HG03066 (cell line): ENCODE data around the gene FKRP.
"Not testable (repeated sequence)": the region's sequence is repeated elsewhere in the genome, so short reads cannot be mapped to it uniquely, and the experiment has no call there.

ENCODE experiments used
- ATAC-seq: cut with Tn5 transposase; IDR thresholded peaks from one replicate; pipeline ENCODE4 v1.9.1; 2021; ENCODE audit warnings: low read depth; ENCODE audit not compliant: unreplicated experiment

Gene FKRP, protein sequence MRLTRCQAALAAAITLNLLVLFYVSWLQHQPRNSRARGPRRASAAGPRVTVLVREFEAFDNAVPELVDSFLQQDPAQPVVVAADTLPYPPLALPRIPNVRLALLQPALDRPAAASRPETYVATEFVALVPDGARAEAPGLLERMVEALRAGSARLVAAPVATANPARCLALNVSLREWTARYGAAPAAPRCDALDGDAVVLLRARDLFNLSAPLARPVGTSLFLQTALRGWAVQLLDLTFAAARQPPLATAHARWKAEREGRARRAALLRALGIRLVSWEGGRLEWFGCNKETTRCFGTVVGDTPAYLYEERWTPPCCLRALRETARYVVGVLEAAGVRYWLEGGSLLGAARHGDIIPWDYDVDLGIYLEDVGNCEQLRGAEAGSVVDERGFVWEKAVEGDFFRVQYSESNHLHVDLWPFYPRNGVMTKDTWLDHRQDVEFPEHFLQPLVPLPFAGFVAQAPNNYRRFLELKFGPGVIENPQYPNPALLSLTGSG

DNA sequence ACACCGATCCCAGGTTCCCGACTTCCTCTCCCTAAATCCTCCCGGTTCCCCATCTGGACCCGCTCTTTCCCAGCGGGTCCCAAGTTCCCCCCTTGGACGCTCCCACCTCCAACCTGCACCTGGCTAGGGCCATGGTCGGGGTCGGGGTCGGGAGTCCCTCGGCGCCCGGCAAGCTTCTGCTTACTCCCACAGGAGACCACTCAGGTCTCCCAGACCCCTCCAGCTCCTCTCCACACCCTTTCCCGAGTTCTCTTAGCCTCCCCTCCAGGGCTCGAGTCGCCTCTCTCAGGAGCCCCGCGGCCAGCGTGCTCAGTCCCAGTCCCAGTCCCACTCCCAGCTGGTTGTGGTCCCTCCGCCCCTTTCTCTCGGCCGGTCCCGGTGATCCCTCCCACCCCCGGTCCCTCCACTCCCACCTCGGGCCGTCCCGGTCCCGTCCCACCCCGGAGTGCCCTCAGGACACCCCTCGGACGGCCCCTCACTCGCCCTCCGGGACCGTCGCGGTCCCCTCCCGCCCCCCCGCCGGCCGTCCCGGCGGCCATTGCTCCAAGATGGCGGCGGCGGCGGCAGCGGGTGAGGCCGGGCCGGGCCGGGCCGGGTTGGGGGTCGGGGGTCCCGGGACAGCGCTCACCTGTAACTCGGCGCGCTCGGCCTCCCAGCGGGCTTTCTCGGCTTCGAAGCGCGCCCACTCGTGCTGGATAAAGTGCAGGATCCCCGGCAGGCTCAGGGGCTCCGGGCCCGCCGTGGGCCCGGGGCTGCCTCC lies at the start of gene FKRP:
FKRP (plus strand) TSS at position 537 of the 760 bp plus-strand sequence. CDS start 9,394 bp downstream, outside the sequence.
- ATAC-seq, result no peak

DNA sequence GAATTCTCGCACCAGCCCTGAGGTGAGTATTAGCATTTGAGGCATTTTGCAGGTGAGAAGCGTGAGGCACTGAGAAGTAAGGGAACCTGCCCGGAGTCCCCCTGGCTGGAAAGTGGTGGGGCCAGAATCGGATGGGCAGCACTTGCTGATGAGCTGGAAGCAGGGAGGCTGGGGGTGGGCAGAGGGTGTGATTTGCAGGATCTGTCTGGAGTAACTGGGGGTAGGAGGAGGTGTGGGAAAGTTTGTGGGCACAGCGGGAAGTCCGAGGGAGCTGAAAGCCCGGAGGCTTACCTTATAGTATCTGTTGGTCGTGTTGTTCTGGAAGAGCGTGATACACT lies 49.0 kb upstream of the FKRP start:
- no peak for ATAC-seq

- ATAC-seq, result no peak
These were observed 48.5 kb upstream of the FKRP start for GRCh38 chr19:46697204-46697960.

DNA sequence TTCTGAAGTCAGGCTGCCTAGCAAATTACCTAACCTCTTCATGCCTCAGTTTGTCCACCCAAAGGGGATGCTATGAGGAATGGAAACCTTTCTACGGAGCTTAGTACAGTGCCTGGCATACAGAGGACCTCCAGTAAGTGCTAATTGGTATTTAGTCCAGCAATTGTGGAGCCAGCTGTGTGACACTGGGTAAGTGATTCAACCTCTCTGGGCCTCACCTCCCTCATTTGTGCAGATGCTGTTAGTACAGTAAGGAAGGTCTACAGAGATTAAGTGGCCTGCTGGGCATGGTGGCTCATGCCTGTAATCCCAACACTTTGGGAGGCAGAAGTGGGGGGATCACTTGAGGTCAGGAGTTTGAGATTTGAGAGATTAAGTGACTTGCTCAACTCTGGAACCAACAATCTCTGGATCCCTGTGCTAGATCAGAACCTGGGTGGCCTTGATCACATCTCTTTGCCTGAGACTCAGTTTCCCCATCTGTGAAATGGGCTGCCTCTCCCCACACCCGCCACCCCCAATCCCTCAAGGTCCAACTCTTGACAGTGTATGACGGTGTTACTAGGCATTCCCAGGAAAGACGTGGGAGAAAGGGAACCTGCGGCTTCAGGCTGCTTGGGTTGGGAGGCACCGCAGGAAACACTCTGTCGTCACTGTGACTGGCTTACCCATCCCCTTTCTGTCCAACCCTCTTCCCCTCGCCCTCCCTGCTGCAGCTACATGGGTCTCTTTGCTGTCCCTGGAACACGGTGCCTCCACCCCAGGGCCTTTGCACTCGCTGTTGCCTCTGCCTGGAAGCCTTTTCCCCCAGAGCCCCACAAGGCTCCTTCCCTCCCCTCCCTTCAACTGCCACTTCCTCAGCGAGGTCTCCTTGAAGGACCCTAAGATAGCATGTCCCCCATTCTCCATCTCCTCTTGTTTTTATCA lies 47.2 kb upstream of the FKRP start:
- no peak for ATAC-seq

GRCh38 chr19:46700704-46701103 lies 45.2 kb upstream of the FKRP start:
- ATAC-seq, result no peak

DNA sequence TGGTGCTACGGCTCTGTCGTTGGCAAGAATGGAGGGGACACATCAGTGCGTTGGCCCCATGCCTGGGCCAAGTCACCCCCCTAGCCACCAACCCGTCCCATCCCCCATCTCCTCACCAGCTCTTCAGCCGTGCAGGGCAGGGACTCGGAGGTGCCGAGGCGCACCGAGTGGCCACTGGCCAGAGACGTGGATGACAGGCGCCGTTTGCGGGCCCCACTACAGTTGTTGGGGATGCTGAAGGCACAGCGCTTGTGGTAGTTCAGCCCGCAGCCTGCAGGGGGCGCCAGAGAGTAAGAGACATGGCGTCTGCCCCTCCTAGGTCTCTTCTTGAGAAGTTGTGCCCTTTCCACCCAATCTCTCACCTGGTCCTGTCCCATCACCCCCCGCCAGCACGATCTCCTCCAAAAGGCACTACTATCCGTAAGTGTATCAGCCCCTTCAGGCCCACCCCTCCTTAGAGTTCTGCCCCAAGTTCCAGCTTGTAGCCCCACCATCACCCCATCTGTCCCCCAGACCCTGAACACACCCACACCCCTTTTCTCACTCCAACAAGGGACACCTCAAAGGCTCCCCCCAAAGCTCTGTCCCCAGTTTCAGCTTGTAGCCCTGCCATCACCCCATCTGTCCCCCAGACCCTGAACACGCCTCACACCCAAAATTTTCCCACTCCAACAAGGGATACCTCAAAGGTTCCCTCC lies 41.3 kb upstream of the FKRP start:
- ATAC-seq, result no peak

- no peak for ATAC-seq
These were observed 35.2 kb upstream of the FKRP start for GRCh38 chr19:46710687-46711086.

DNA sequence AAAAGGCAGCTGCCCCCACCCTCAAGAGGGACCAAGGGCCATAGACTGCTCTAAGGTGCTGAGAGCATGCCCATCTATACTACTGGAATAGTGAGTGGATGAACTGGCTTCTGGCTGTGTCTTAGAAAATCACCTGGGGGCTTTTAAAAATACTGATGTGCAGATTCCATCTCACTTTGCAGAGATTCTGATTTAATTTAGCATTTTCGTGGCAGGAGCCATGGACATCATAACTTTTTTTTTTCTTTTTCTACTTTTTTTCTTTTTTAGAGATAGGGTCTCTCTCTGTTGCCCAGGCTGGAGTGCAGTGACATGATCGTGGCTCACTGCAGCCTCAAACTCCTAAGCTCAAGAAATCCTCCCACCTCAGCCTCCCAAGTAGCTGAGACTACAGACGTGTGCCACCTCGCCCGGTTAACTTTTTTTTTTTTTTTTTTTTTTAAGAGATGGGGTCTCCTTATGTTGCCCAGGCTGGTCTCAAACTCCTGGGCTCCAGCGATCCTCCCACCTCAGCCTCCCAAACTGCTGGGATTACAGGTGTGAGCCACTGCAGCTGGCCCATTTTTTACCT lies 33.0 kb upstream of the FKRP start:
- not testable (repeated sequence) for ATAC-seq

- no peak for ATAC-seq
These were observed 31.9 kb upstream of the FKRP start for GRCh38 chr19:46713781-46714443.

DNA sequence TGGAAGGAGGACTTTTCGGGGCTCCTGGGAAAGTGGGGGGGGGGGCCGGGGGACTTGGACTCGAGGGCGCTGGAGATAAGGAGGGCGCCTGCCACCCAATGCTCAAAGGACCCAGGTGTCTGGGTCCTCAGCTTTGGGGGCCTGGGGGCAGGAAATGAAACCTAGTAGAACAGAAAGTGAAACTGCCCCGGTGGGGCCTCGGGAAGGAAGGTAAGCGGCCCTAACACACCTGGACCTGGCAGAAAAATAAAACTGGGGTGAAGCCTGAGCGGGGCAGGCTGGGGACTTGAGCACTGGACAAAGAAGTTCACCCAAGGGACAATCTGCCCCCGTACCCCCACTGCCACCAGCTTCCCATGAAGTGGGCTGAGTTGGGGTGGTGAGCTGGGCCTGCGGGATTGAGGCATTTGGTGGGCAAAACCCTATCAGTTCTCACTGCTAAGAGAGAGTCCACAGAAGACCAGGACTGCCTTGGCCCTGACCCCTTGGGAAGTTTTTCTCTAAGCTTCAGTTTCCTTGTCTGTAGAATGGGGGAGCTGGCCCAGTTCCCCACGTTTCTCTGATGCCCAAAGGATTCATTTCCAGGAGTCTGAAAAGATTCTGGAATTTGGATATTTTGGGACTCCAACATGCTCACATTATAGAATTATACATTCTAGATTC lies 31.3 kb upstream of the FKRP start:
- ATAC-seq, result no peak

GRCh38 chr19:46715620-46715974 lies 30.3 kb upstream of the FKRP start:
- ATAC-seq, result no peak

DNA sequence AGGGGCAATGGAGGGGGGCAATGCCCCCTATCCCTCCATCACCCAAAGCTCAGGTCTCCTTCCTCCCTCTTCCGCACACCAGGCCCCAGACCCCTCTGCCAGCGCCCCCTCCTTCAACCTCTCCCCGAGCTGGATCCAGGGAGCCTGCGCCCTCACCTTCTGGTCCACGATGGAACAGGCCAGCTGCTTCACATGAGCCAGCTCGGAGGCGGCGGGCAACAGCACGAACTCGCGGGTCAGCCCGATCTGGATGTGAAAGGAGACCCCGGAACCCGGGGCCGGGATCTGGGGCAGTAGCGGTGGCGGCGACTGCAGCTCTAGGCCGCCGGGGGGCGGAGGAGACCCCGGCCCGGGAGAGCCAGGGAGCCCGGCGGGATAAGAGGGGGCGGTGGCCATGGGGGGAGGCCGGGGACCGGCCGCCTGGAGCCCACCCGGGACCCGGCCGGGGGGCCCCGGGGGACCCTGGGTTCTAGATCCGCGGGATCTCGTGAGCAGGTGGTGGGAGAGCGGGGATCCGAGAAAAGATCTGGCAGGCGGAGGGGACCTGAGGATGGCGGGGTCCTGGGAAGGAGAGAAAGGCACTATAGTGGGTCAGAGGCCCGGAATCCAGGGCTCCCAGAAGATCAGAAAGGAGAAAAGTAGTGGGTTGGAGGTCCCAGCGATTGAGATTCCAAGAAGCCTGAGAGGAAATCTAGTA lies 29.7 kb upstream of the FKRP start:
- no peak for ATAC-seq

DNA sequence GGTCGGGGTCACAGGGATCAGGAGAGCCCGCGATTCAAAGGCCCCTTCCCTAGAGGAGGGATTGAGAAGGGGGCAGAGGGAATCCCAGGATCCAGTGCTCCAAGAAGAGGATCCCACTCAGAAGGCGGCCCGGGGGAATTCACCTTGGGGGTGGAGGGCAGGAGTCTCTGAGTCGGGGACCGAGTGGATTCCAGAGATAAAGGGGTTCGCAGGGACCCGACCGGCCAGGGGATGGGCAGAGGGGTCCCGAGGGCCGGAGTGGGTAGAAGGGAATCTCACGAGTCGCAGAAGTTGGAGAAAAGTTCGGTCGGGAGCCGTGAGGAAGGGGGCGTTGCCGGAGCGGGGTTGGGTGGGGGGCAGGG lies 29.2 kb upstream of the FKRP start:
- no peak for ATAC-seq

- no peak for ATAC-seq
These were observed 28.7 kb upstream of the FKRP start, which contains the start of gene PRKD2 for GRCh38 chr19:46717034-46717715. Gene PRKD2 (minus strand): TSS chr19:46717114. CDS start chr19:46716370, 744 bp downstream.

DNA sequence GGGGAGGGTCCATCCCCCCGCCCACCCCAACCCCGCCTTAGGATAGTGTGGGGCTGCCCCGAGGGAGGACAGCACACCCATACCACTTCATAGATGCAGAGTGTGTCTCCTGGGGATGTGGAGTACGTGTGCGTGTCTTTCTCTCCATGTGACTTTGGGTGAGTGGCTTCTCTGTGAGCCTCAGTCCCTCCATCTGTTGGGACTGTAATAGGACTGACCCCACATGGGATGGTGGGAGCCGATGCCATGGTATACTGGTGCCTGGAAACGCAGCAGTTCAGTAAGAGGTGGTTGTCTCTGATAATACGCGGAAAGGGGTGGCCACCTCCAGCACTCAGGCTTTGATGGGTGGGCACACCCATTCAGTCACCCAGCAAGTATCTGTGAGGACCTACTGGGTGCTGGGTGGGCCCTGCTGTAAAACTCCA lies 28.1 kb upstream of the FKRP start:
- no peak for ATAC-seq

GRCh38 chr19:46718157-46718933 lies 27.5 kb upstream of the FKRP start:
- no peak for ATAC-seq
